H1 (cell line): ENCODE results near the gene MYO18A. TPM values are rescaled to one million over a fixed set of nuclear protein-coding genes. Genes with fewer than 3 reads are reported as not detected.

Source experiments
- GABPA ChIP-seq: IDR thresholded peaks from 2 replicates; pipeline ENCODE4 v1.6.1; 2011; ENCODE audit warnings: mild to moderate bottlenecking, low read length, moderate library complexity, borderline replicate concordance; ENCODE audit not compliant: insufficient read depth
- MAX ChIP-seq: IDR thresholded peaks from 2 replicates; pipeline ENCODE4 v1.6.1; 2012; ENCODE audit warnings: inconsistent platforms
- PHF8 ChIP-seq: fragments of 200-600 bp; sonication (generic); conservative IDR thresholded peaks from 2 replicates; pipeline ENCODE4 v1.7.1; 2012; ENCODE audit warnings: low read depth, mild to moderate bottlenecking, inconsistent platforms, low read length, moderate library complexity
- polyA plus RNA-seq, 7 experiments: library from polyadenylated mRNA; depleted of rRNA in 3 of 7; stranded (reverse) in 5 of 7; unstranded in 2 of 7; fragments of >200 nt in 5 of 7; fragments of 200-250 nt in 2 of 7; gene quantifications; 1 replicate in 5 of 7; 2 replicates in 1 of 7; 4 replicates in 1 of 7; pipeline versions ENCODE4 v1.2.1 to v1.2.3, GENCODE V29; 2011 to 2013; ENCODE audit warnings: missing spikeins in 2 of 7, mixed read lengths in 2 of 7
- total RNA-seq: library from RNA; stranded (reverse); fragmentation: NEBNext Ultra II Directional; extraction: Animal tissue kit (Norgen Biotek cat#: 25700); gene quantifications from 2 replicates; pipeline ENCODE4 v1.2.1, GENCODE V29; 2021

Gene MYO18A
- total and polyA plus RNA-seq, 2 of the 8 experiments (the other 6 are each of a cell fraction or from before 2014, with no cell fraction given) = 7.6 to 43.8 TPM

- TF ChIP-seq MAX (no peak), GABPA (no peak), PHF8 (no peak)
Measured at GRCh38 chr17:29096094-29096493, 84.1 kb downstream of the MYO18A start (continued).
